ENCODE results near the gene SPINT1. TPM values are rescaled to one million over a fixed set of nuclear protein-coding genes. Genes with fewer than 3 reads are reported as not detected.
"Not testable (repeated sequence)": the region's sequence is repeated elsewhere in the genome, so short reads cannot be mapped to it uniquely, and the experiment has no call there.

SPINT1 gene
- total RNA-seq, 2 donors from 2014 or later, result 392 to 417 TPM

- DNase-seq, result peak in 1 of 2 donors; percentile 26
- intact Hi-C loops (cut with DNase I, micrococcal nuclease), result no loop called here
- ATAC-seq, result no peak
Observed at GRCh38 chr15:40853241-40853890, 9.5 kb downstream of the SPINT1 start.

- intact Hi-C loops (cut with DNase I, micrococcal nuclease), result no loop called here
- ATAC-seq, result no peak
Observed at GRCh38 chr15:40854161-40854560, 10.3 kb downstream of the SPINT1 start.

GRCh38 chr15:40855706-40856234 is 11.9 kb downstream of the SPINT1 start:
- intact Hi-C loops (cut with DNase I, micrococcal nuclease), result loop anchor here in 1 of 2 donors (5.0 kb wide), 1 partner anchor 37 kb away; the partner anchor contains the start of gene VPS18
- ATAC-seq, result no peak
- peak in 1 of 2 donors; percentile 28 for DNase-seq

More at GRCh38 chr15:40854161-40854560, 10.3 kb downstream of the SPINT1 start:
- DNase-seq, result peak in 1 of 2 donors; percentile 25

GRCh38 chr15:40856746-40857145 is 12.9 kb downstream of the SPINT1 start:
- ATAC-seq (no peak), DNase-seq (peak in 1 of 2 donors; percentile 25)
- intact Hi-C loops (cut with DNase I, micrococcal nuclease), result loop anchor here in 1 of 2 donors (5.0 kb wide), 1 partner anchor 36 kb away; the partner anchor contains the start of gene VPS18

GRCh38 chr15:40857601-40858341 is 13.9 kb downstream of the SPINT1 start:
- DNase-seq, result peak; percentile 78 to 86
- intact Hi-C loops (cut with DNase I, micrococcal nuclease), result loop anchor here in 1 of 2 donors (5.0 kb wide), 1 partner anchor 35 kb away; the partner anchor contains the start of gene VPS18
- ATAC-seq, result peak; percentile 63

GRCh38 chr15:40858706-40859105 is 14.9 kb downstream of the SPINT1 start:
- ATAC-seq (no peak), DNase-seq (no peak)
- intact Hi-C loops (cut with DNase I, micrococcal nuclease), result loop anchor here in 1 of 2 donors (5.0 kb wide), 1 partner anchor 34 kb away; the partner anchor contains the start of gene VPS18

- intact Hi-C loops (cut with DNase I, micrococcal nuclease), result loop anchor here in 1 of 2 donors (5.0 kb wide), 1 partner anchor 33 kb away; the partner anchor contains the start of gene VPS18
- ATAC-seq, result peak; percentile 56
- DNase-seq, result peak; percentile 87 to 93
Observed at GRCh38 chr15:40859206-40859851, 15.5 kb downstream of the SPINT1 start.

GRCh38 chr15:40861147-40861546 is 17.3 kb downstream of the SPINT1 start:
- ATAC-seq; intact Hi-C loops (cut with DNase I, micrococcal nuclease); DNase-seq: not testable (repeated sequence)

- intact Hi-C loops (cut with DNase I, micrococcal nuclease), result no loop called here
- DNase-seq, result no peak
- ATAC-seq, result peak; percentile 45
Observed at GRCh38 chr15:40863660-40864270, 19.9 kb downstream of the SPINT1 start.

GRCh38 chr15:40867199-40867598 is 23.4 kb downstream of the SPINT1 start:
- ATAC-seq, result no peak
- no peak for DNase-seq
- intact Hi-C loops (cut with DNase I, micrococcal nuclease), result no loop called here

- ATAC-seq (no peak), DNase-seq (no peak)
- intact Hi-C loops (cut with DNase I, micrococcal nuclease), result no loop called here
Observed at GRCh38 chr15:40869686-40870085, 25.8 kb downstream of the SPINT1 start.

- DNase-seq (no peak), ATAC-seq (no peak)
- intact Hi-C loops (cut with DNase I, micrococcal nuclease), result no loop called here
Observed at GRCh38 chr15:40870716-40871115, 26.9 kb downstream of the SPINT1 start.

- DNase-seq (peak; percentile 83), ATAC-seq (peak; percentile 75)
- intact Hi-C loops (cut with DNase I, micrococcal nuclease), result no loop called here
Observed at GRCh38 chr15:40871749-40872617, 28.1 kb downstream of the SPINT1 start.

- DNase-seq (no peak), ATAC-seq (no peak)
- intact Hi-C loops (cut with DNase I, micrococcal nuclease), result no loop called here
Observed at GRCh38 chr15:40872791-40873693, 29.2 kb downstream of the SPINT1 start.

GRCh38 chr15:40873694-40874561 is 30.1 kb downstream of the SPINT1 start, which contains the start of gene RHOV:
RHOV (minus strand) TSS chr15:40874234; CDS start chr15:40874139, 95 bp downstream.
- ATAC-seq (peak; percentile 75), DNase-seq (peak; percentile 88 to 91)
- intact Hi-C loops (cut with DNase I, micrococcal nuclease), result no loop called here
